Choroid plexus epithelial cell (primary cell): ENCODE measurements around the gene FGF21.

Experiments
- DNase-seq: peaks from one replicate; pipeline ENCODE4 v3.0.0-alpha.2; 2010; ENCODE audit warnings: low read depth
- H3K4me3 ChIP-seq: 2 replicates; pipeline ENCODE4 v1.5.1; 2011; ENCODE audit warnings: low read depth, mild to moderate bottlenecking, control low read depth, low read length, moderate library complexity
- CTCF ChIP-seq: conservative IDR thresholded peaks from 2 replicates; pipeline ENCODE4 v1.5.1; 2011; ENCODE audit warnings: low read depth, mild to moderate bottlenecking, control low read depth, inconsistent platforms, low read length, moderate library complexity

Gene FGF21

DNA sequence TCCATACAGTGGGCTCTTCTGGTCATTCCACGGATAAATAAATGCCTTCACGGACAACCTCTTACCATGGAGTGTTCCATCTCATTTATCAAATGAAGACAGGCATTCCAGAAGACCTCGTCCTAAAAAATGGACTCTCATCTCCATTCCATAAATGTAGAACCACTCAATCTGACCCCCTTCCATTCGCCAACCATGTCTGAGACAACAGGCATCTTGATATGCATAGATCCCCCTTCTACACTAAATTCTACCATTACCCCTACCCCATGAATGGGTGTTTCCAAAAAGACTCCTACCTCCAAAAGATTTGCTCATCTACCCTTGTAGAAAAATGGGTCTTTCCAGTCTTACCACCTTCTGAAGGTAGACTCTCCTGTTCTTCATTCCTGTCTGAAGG lies 23.9 kb upstream of the FGF21 start:
- no peak for DNase-seq
- no peak overlapping the region for H3K4me3 ChIP-seq
- TF ChIP-seq CTCF, result no peak

DNA sequence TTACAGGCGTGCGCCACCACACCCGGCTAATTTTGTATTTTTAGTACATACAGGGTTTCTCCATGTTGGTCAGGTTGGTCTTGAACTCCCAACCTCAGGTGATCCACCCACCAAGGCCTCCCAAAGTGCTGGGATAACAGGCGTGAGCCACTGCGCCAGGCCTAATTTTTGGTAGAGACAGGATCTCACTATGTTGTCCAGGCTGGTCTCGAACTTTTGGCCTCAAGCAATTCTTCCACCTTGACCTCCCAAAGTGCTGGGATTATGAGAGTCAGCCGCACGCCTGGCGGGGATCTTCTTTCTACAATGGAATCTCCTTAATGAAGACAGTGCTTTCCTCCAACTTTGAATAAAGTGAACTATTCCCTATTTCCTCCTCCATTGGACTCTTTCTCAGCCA lies 20.7 kb upstream of the FGF21 start:
- no peak for DNase-seq
- H3K4me3 ChIP-seq, result no peak overlapping the region
- no peak for TF ChIP-seq CTCF

DNA sequence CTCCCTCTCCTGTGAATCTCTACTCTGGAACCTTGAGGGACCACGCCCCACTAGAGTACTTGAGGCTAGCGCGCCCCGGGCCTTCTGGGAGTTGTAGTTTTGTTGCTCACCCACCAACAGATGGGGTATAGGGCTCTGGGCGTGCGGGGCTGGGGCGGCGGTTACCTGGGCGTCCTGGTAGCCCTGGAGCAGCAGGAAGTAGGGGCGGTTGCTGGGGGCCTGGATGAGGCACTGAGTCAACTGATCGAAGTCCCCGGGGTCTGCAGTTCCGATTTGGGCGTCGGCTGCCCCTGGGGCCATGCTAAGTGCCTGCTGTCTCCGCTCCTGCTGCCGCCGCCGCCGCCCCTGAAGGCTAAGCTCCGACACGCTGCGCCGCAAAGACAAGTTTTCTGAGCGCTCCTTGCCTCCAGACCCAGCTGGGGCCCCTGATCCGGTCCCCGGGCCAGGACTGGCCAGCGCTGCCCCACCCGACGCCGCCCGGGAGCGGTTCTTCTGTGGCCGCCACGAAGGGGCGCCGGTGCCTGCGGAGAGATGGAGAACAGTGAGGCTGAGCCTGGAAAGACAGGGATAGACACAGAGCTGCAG lies 20.2 kb upstream of the FGF21 start:
- H3K4me3 ChIP-seq, result peak overlapping the region; percentile 48
- no peak for TF ChIP-seq CTCF

GRCh38 chr19:48737360-48737998 lies 17.8 kb upstream of the FGF21 start:
- H3K4me3 ChIP-seq, result no peak overlapping the region
- DNase-seq, result no peak
- TF ChIP-seq CTCF, result no peak

More for the DNA sequence above, 20.2 kb upstream of the FGF21 start:
- DNase-seq, result peak; percentile 50

GRCh38 chr19:48738557-48739403 lies 16.5 kb upstream of the FGF21 start:
- H3K4me3 ChIP-seq, result peak overlapping the region; percentile 40
- peak; percentile 82 for DNase-seq

More at GRCh38 chr19:48738557-48739403, 16.5 kb upstream of the FGF21 start:
- TF ChIP-seq CTCF, result peak; percentile 3
